NCI-H2196 treated with DMSO at 0.1 percent for 48 hours (cell line): ENCODE results near the gene GPS1.
A peak's percentile ranks its signal among the peaks of the same experiment; 100 is the strongest.

ENCODE experiments used
- DNase-seq: peaks from one replicate; lab custom pipeline; 2025; ENCODE audit not compliant: unreplicated experiment; lab: John Stamatoyannopoulos, UW

GPS1 gene

GRCh38 chr17:82014432-82014831 is 37.3 kb upstream of the GPS1 start:
- DNase-seq, result no peak

- no peak for DNase-seq
These were observed 36.8 kb upstream of the GPS1 start for GRCh38 chr17:82014971-82015310.

- no peak for DNase-seq
These were observed 36.3 kb upstream of the GPS1 start for GRCh38 chr17:82015311-82015971.

GRCh38 chr17:82016061-82016874 is 35.4 kb upstream of the GPS1 start:
- no peak for DNase-seq

GRCh38 chr17:82016875-82017459 is 34.7 kb upstream of the GPS1 start:
- DNase-seq, result no peak

GRCh38 chr17:82017612-82018151 is 34.0 kb upstream of the GPS1 start:
- no peak for DNase-seq

- peak; percentile 65 for DNase-seq
These were observed 33.3 kb upstream of the GPS1 start for GRCh38 chr17:82018152-82018988.

- DNase-seq, result no peak
These were observed 32.6 kb upstream of the GPS1 start for GRCh38 chr17:82018989-82019689.

GRCh38 chr17:82019690-82020571 is 31.8 kb upstream of the GPS1 start:
- DNase-seq, result peak; percentile 62

GRCh38 chr17:82020572-82021106 is 31.1 kb upstream of the GPS1 start:
- no peak for DNase-seq

- DNase-seq, result peak; percentile 75
These were observed 30.4 kb upstream of the GPS1 start for GRCh38 chr17:82021107-82021899.

GRCh38 chr17:82021900-82022309 is 29.8 kb upstream of the GPS1 start:
- no peak for DNase-seq

GRCh38 chr17:82022310-82022980 is 29.3 kb upstream of the GPS1 start, which contains the start of gene CENPX:
Gene CENPX (minus strand): TSS chr17:82022878. CDS start chr17:82022861, 17 bp downstream.
- no peak for DNase-seq

GRCh38 chr17:82022981-82023446 is 28.7 kb upstream of the GPS1 start, which contains the start of gene LRRC45:
Gene LRRC45 (plus strand): TSS chr17:82023305. CDS start chr17:82023644, 339 bp downstream.
- peak; percentile 100 for DNase-seq

- DNase-seq, result no peak
These were observed 28.1 kb upstream of the GPS1 start for GRCh38 chr17:82023447-82024241.

- DNase-seq, result no peak
These were observed 26.8 kb upstream of the GPS1 start for GRCh38 chr17:82024859-82025258.
